Activated CD4-positive, CD25-positive, alpha-beta regulatory T cell treated with anti-CD3 and anti-CD28 coated beads, Interleukin-2, amount 50 U/mL, for 24 hours (primary cell): ENCODE results near the gene STAMBPL1.
"Not testable (repeated sequence)": the region's sequence is repeated elsewhere in the genome, so short reads cannot be mapped to it uniquely, and the experiment has no call there.

Experiments
- ATAC-seq, 2 donors: fragments of 150-1000 bp; cut with Tn5 transposase; one replicate each; pipeline ENCODE4 v1.10.0; 2021; ENCODE audit warnings: mild to moderate bottlenecking in 1 of 2, moderate library complexity in 1 of 2

The STAMBPL1 gene

DNA sequence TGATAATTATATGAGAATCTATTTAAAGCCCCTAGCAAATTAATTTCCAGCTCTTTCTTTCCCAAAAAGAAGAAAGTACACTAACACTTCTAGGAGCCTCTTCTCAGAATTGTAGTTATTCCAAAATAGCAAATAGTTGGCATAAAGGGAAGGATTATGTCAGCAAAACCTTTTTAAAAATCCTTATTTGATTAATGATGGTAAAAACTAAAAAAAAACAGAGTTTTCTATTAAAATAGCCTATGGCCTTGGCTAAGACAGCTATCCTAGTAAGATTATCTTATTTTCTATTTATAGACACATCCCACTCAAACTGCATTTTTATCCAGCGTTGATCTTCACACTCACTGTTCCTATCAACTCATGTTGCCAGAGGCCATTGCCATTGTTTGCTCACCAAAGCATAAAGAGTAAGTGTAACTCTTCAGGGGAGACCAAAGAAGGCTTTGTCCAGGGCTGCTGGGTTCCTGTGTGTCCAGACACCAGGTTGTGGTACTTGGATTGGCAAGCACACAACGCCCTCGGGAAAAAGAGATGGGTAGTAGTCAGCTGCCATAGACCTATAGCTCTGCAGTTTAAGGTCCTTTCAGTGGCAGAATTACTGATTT lies 41.0 kb downstream of the STAMBPL1 start:
- no peak for ATAC-seq

DNA sequence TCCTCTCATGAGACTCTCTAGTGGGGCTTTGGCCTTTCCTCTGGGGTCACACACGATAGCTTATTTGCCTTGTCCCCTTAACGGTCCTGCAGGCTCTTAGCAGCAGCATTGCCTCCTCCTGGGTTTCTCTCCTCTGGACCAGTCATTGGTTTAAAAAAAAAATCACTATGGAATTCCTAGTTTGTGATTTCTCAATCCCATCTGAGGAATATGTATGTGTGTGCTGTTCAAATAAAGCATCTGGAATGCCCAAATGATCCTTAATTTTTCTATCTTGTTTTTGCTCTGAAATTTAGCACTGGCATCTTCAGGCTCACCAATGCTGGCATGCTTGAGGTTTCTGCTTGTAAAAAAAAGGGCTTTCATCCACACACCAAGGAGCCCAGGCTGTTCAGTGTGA lies 42.0 kb downstream of the STAMBPL1 start:
- no peak for ATAC-seq

DNA sequence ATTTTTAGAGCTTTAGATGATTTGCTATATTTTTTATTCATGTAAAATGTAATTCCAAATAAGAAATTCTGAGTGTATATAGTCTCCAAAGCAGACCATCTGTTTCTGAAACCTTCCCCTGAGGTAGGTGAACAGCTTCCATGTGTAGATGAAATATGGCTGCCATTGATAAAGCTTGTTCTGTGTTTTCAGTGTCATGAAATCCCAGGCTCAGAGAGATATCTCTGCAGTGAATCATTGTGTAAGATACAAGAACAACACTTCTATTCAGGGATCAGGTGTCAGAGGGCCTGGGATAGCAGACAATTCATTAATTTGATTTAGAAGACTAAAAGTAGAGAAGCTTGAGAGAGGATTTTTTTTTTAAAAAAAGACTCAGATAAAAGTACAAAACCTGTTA lies 43.5 kb downstream of the STAMBPL1 start:
- no peak for ATAC-seq

DNA sequence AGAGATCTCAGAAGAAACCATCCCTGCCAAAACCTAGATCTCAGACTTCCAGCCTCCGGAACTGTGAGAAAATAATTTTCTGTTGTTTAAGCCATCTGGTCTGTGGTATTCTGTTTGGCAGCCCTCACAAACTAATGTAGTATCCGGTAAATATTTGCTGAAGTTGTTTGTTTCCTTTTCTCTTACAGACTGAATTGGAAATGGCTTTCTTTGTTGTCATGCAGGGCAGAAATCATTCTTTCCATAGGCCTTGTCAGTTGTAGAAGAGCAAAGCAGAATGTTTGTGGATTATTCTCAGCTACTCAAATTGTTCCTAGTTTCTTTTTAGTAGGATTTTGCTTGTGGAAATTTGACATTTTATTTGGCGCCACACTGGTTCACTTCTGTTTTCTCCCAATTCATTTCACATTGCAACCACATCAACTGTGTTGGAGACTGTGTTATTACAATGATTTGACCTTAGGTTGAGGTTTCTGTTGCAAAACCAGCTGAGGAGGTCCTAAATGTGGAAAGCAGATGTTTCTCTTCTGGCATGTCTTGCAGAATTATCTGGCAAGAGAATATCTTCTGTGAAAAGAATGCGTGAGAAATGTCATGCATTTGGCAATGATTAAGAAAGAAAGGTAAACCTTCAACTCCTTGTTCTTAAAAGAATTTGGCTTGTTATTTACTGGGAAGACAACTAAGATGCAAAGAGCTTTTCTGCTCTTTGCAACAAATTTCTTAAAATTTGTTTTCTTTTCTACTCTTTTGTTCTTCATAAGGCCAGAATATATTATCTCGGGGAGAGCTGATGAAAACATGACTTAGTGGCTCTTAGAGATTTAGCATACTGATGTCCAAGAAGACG lies 46.7 kb downstream of the STAMBPL1 start:
- ATAC-seq = no peak

DNA sequence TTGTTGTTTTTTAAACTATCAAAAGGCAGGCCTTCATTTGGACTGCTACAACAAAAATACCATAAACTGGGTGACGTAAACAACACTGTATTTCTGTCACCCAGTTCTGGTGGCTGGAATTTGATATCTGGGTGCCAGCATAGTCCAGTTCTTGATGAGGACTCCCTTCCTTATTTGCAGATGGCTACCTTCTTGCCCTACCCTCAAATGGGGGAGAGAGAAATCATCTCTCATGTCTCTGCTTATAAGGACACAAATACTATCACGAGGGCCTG lies 47.3 kb downstream of the STAMBPL1 start:
- no peak for ATAC-seq

DNA sequence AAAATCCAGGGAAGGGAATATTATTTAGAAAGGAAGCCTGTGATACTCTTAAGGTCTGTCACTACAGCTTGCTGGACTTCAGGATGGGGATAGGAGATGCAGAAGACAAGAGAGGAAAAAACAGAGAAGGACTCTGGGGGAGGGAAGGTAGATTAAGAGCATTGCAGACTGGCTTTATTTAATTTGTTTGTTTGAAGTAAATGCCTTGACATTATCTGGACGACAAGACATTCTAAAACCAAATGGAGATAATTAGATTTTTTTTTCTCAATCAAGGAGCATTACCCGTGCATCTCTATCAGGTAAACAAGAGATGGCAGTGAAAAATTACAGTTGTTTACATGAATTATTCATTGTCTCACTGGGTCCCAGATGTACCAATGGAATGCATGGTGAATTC lies 48.2 kb downstream of the STAMBPL1 start:
- no peak for ATAC-seq

DNA sequence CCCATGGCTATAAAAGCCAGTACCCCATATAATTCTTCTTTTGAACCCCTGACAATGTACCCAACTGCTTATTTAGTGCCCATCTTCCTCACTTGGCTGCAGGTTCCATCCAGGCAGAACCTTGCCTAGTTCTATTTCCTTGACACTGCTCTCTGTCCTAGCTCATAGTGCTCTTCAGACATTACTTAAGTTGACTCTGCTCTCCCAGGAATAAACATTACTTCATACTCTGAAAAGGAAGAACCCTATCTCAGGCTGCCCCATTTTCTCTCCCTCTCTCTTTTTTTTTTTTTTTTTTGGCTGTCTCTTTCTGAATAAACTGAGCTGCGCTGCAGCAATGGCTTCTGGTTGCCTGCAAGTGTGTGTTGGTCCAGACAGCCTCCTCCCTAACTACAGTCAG lies 51.5 kb downstream of the STAMBPL1 start:
- ATAC-seq = no peak

DNA sequence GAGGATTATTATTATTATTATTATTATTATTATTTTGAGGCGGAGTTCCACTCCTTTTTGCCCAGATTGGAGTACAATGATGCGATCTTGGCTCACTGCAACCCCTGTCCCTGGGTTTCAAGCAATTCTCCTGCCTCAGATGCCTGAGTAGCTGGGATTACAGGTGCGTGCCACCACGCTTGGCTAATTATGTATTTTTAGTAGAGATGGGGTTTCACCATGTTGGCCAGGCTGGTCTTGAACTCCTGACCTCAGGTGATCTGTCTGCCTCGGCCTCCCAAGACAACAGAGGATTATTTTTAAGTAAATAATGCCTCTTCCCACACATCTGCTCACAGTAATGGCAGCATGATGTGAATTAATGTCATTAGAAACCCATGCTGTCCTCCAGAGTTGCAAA lies 52.0 kb downstream of the STAMBPL1 start:
- not testable (repeated sequence) for ATAC-seq

DNA sequence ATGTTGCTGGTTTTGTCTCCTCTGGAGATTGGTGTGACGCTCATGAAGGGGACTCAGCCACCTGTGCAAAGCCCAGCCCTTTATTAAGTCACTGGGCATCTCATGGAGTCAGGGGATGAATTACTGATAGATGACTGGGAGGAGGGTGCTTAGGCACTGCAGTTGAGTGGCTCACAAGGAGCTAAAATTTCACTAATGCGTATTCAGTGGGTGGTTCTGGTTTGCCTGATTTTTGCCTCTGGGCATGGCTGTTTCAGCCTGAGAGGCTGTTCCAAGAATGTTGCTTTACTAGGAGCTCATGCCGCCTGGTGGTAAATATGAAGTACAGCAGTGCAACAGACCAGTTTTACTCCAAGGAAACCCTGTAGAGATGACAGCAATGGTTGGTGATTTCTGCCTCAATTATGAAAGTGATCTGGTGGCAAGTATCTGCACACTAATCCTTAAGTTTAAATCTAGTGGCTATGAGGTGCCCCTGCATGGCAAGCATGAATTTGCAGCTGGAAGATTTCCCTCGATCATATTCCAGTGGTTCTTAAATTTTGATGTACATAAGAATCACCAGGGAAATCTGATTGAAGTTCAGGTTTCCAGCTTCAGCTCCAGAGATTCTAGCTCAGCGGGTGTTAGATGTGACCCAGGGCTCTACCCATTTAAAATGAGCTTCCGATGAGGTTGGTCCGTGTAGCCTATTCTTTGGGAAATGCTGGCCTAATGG lies 52.7 kb downstream of the STAMBPL1 start:
- peak; percentile 63 to 68 for ATAC-seq

DNA sequence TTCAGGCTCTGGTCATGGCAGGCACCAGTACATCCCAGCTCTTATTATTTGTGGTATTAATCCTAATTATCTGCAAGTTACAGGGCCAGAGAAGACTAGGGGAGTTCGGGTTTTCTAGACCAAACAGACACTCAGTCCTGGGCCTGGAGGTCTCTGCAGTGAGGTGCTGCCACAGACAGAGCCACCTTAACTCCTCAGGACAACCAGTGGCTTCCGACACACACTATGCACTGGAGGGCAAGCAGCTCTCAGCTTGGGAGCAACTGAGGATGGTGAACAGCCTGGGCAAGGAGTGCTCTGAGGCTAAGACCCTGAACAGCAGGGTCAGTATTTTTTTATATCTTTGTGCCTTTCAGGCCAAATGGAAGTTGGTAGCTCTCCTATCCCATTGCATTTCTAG lies 53.5 kb downstream of the STAMBPL1 start:
- ATAC-seq = no peak

DNA sequence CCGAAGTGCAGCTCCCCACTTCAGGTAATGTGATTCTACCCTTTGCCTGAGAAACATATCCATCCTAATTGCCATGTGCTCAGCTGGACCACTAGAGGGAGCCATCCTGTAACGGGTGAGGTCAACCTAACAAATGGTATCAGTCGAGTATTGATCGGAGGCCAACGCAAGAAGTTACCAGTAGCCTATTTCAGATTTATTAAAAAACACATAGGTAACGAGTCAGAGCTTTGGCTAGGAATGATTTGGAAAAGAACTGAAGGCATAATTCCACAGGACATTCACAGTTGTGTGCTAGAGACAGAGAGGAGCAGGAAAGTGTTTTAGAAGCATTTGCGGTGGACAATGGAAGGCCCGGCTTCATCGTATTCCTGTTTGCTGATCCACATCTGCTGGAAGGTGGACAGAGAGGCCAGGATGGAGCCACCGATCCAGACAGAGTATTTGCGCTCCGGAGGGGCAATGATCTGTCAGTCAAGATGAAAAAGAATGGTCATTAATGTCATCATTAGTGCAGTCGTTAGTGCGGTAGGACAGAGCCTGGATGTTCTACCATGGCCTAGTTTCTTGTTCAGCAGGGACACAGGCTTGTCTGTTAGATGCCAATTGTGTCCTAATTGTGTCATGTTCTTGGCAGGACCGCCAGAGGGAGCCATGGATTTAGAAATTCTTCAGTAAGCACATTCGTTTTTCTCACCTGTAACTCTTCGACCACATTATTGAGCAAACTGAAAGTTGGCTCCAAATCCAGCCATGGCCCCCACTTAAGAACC lies 55.0 kb downstream of the STAMBPL1 start:
- peak; percentile 66 to 68 for ATAC-seq

DNA sequence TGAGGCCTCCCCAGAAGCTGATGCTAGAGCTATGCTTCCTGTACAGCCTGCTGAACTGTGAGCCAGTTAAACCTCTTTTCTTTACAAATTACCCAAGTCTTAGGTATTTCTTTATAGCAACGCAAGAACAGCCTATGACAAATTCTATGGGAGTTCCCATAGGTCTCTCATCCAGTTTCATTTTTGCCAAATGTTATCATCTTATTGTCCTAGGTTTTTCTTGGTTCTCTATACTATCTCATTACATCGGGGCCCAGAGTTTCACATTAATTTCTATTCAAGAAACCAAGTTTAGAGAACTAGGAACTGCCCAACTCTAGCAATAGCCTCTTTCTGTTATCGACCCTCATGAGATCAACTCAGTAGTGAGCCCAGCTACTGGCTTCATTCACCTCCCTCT lies 56.6 kb downstream of the STAMBPL1 start:
- ATAC-seq = no peak

DNA sequence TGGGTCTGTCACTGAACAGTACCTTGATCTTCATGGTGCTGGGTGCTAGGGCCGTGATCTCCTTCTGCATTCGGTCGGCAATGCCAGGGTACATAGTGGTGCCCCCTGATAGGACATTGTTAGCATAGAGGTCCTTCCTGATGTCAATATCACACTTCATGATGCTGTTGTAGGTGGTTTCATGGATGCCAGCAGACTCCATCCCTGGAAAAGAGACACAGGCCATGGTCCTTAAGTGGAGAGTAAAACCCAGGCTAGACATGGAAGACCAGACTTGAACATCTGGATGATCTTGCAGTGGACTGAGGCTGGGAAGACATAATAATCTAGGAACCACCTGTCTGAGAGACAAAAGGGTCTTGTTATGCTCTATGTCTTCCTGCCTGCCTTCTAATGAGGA lies 58.0 kb downstream of the STAMBPL1 start:
- no peak for ATAC-seq

DNA sequence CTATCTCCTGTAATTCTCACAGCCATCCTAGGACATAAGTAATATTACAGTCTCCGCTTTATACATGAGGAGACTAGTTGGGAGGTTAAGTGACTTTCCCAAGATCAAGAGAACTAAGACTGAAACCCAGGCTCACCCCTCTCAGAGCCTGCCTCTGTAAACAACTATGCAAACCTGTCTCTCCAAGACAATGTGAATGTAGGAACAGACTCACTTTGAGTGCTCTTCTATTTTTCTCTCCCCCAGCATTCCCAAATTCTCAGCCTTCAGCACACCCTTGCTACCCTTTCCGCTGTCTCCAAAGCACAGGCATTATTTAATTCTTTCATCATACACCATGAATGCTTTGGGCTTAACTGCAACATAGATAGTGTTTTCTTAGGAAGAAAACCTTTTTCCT lies 58.9 kb downstream of the STAMBPL1 start:
- no peak for ATAC-seq

DNA sequence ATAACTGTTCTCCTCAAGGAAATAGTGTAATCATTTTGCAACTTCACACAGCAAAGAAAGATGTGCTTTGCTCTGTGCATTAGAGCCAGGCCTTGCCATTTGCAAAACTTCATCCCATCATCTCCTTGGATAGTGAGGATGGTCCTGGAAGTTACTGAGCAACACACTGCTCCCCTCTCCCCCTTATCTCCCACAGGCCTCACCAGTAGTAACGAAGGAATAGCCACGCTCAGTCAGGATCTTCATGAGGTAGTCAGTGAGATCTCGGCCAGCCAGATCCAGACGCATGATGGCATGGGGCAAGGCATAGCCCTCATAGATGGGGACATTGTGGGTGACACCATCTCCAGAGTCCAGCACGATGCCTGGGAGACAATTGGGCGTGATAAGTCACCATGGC lies 61.0 kb downstream of the STAMBPL1 start:
- ATAC-seq = no peak

DNA sequence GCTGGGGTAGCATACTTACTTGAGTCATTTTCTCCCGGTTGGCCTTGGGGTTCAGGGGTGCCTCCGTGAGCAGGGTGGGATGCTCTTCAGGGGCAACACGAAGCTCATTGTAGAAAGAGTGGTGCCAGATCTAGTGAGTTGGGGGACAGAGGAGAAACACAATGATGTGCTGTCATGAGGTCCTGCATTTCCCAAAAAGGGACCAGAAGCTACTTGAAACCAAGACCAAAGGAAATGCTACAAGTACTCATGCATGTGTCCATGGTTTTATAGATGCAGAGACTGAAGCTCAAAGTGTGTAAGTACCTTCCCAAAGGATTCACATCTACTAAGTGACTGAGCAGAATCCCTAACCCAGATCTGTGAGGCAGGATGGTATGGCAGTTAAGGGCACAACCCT lies 63.7 kb downstream of the STAMBPL1 start:
- ATAC-seq = no peak

DNA sequence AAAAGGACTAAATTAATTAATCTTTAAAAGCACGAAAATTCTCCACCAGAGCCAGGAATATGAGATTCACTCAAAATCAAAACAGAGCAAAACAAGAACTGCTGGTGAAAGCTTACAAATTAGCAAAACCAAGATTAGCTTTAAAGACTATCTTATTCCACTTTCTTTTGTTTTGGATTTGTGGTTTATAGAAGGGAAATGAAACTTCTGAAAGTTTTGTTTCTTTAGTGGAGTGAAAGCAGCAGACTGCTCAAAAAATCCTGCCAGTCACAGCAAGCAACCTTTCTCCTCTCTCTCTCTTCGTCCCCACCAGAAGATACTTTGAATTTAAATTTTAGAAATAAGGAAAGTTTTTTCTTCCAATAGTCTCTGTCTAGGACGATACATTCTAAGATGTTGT lies 64.8 kb downstream of the STAMBPL1 start:
- ATAC-seq = no peak

DNA sequence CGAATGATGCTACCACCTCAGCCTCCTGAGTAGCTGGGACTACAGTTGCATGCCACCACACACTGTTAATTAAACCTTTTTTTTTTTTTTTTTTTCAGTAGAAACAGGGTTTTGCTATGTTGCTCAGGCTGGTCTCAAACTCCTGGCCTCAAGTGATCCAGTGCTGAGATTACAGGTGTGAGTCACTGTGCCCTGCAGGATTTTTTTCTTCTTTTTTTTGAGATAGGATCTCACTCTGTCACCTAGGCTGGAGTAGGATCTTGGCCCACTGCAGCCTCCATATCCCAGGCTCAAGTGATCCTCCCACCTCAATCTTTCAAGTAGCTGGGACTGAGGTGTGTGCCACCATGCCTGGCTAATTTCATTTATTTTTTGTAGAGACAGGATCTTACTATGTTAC lies 66.2 kb downstream of the STAMBPL1 start:
- no peak for ATAC-seq

DNA sequence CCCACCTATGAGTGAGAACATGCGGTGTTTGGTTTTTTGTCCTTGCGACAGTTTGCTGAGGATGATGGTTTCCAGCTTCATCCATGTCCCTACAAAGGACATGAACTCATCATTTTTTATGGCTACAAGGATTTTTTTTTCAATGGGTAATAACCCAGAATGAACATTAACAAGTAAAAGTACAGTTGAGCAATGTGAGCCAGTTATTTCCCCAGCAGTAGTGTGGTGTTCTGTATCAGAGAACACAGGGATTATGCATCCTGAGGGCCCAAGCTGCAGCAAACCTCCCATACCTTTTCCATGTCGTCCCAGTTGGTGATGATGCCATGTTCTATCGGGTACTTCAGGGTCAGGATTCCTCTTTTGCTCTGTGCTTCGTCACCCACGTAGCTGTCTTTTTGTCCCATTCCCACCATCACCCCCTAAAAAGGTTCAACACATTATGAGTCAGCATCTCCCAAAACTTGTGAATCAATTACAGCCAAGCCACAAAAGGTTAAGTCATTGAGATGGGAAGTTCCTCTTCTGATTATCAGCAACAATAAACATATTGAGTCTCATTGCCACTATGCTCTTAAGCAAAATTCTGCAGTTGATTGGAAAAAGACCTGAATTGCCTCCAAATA lies 67.0 kb downstream of the STAMBPL1 start:
- no peak for ATAC-seq

DNA sequence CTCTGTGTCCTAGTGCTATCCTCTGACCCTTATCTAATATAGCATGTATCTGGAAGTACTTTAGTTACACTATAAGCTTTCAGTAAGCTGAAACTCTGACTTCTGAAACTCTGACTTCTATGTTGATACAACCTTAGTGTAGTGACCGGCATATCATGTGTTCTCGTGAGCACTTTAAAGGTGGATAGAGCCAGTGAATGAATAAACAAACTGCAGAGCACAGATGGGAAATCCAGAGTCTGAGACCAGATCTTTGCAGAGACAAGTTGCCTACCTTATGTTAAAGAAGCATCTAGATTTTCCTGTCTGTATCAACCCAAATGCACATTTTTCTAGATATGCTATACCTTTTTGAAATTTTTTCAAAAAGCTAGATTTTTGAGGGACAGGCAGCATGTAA lies 69.0 kb downstream of the STAMBPL1 start:
- no peak for ATAC-seq

DNA sequence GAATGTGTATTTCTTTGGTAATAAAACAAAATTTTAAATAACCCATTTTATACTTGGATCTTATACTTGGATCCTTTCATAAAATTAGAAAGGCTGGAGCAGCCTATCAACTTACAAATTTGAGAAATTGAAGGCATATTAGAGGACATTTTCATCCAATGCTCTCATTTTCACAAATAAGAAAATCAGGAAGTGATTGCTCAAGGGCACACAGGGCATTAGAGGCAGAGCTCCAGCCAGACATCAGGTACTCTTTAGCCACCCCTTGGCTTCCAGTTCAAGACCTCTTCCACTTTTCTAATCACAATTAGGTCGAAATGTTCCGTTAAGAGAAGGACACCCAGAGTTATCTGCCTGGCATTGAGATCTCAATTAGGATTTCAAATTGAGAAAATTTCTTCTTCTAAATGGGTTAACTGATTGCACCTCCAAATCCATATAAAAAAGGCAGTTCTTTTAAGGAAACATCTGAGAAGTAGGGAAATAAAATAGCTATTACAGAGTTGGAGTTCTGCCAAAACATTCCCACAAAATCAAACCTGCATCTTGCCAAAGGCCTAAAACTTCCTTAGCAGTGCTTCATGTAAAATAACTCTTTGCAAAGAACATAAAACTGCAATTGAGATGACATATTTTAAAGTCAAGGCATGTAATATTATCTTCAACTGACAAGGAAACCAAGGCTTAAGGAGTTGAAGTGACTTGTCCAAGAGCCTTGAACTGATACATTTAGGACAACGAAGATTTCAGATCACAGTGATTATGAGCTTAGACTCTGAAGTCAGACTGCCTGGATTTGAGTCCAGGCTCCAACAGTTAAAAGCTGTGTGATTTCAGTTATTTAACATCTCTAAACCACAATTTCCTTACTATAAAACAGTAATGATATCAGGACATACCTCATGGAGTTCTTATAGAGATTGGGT lies 70.1 kb downstream of the STAMBPL1 start:
- no peak for ATAC-seq

DNA sequence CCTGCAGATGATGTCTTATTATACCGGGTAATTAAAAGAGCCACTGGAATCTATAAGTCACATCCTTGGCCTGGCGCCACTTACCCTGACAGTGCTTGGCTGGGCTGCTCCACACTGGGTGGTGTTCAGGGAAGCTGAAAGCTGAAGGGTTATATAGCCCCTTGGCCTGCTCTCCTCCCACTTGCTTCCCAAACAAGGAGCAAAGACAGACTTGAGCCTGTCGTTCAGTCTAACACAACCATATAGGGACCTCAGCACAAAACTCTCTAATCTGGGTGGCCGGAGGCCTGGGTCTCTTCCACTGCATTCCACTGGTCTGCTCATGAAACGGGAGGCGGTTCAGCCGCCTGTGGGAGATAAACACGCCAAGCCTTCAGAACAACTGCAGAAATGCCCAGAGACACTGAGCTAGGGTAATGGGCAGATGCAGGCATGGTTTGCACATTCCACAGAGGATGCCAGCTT lies 72.6 kb downstream of the STAMBPL1 start, which contains the start of gene ACTA2:
ACTA2 (minus strand) TSS at position 127 of the 465 bp plus-strand sequence. CDS start 3,843 bp downstream, outside the sequence.
- ATAC-seq = no peak
